ENCODE measurements around the gene LTBP4.

DNA sequence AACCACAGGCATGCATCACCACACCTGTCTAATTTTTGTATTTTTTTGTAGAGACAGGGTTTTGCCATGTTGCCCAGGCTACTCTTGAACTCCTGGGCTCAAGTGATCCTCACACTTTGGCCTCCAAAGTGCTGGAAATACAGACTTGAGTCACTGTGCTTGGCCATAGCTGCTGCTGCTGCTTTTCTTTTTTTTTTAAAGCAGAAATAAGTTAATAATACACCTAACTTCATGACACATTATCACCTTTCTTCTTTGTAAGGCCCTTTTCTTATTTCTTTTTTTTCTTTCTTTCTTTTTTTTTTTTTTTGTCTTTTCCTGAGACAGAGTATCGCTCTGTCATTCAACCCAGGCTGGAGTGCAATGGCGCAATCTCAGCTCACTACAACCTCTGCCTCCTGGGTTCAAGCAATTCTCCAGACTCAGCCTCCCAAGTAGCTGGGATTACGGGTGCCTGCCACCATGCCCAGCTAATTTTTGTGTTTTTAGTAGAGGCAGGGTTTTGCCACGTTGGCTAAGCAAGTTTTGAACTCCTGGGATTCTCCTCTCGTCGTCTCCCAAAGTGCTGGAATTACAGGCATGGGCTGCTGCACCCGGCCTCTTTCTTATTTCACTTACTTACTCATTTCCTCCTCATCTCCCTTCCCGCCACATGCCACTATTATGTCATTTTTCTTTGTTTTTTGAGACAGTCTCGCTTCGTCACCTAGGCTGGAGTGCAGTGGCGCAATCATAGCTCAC is 15.8 kb upstream of the LTBP4 start:
- peak; percentile 17 for TF ChIP-seq FOS (IDR thresholded peaks at IDR 0.05; ENCODE audit: borderline replicate concordance, insufficient read depth, low read length)
- TF ChIP-seq, protein P1, sequence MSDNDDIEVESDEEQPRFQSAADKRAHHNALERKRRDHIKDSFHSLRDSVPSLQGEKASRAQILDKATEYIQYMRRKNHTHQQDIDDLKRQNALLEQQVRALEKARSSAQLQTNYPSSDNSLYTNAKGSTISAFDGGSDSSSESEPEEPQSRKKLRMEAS (IDR thresholded peaks at IDR 0.05; ENCODE audit: insufficient read depth, insufficient read length): no peak
- TF ChIP-seq, protein P2, sequence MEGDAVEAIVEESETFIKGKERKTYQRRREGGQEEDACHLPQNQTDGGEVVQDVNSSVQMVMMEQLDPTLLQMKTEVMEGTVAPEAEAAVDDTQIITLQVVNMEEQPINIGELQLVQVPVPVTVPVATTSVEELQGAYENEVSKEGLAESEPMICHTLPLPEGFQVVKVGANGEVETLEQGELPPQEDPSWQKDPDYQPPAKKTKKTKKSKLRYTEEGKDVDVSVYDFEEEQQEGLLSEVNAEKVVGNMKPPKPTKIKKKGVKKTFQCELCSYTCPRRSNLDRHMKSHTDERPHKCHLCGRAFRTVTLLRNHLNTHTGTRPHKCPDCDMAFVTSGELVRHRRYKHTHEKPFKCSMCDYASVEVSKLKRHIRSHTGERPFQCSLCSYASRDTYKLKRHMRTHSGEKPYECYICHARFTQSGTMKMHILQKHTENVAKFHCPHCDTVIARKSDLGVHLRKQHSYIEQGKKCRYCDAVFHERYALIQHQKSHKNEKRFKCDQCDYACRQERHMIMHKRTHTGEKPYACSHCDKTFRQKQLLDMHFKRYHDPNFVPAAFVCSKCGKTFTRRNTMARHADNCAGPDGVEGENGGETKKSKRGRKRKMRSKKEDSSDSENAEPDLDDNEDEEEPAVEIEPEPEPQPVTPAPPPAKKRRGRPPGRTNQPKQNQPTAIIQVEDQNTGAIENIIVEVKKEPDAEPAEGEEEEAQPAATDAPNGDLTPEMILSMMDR (IDR thresholded peaks at IDR 0.05; ENCODE audit: extremely low read depth in 1 of 2, insufficient read depth in 1 of 2, low read depth in 1 of 2, low read length in 2 of 2): no peak
- no peak for TF ChIP-seq POLR2A (IDR thresholded peaks at IDR 0.05; ENCODE audit: low read depth, low read length)
- no peak for TF ChIP-seq EZH2 (IDR thresholded peaks at IDR 0.05; ENCODE audit: borderline replicate concordance, low read depth, low read length, severe bottlenecking)
- peak; percentile 32 for TF ChIP-seq POLR2AphosphoS5 (IDR thresholded peaks at IDR 0.05; ENCODE audit: insufficient read depth, low read depth, low read length)
- TF ChIP-seq JUN (IDR thresholded peaks at IDR 0.05; ENCODE audit: borderline replicate concordance, insufficient read depth, insufficient read length, low read depth): peak; percentile 47

Measured in endothelial cell of umbilical vein (primary cell).